HepG2 (cell line): Measurements from ENCODE around the gene NET1. TPM values are rescaled to one million over a fixed set of nuclear protein-coding genes. Genes with fewer than 3 reads are reported as not detected.
A peak's percentile ranks its signal among the peaks of the same experiment; 100 is the strongest.

ENCODE experiments used
- AKAP8 ChIP-seq: sonication (generic); formaldehyde crosslinking; IDR thresholded peaks from 2 replicates; pipeline ENCODE4 v1.5.1; 2020; ENCODE audit warnings: mild to moderate bottlenecking, missing genetic modification reagents
- ATRX ChIP-seq: sonication (generic); formaldehyde crosslinking; IDR thresholded peaks from 2 replicates; pipeline ENCODE4 v1.4.0; 2020; ENCODE audit warnings: missing genetic modification reagents, borderline replicate concordance
- IRX3 ChIP-seq: sonication (generic); formaldehyde crosslinking; IDR thresholded peaks from 2 replicates; pipeline ENCODE4 v1.8.1; 2023; ENCODE audit warnings: mild to moderate bottlenecking, low read depth, missing genetic modification reagents, borderline replicate concordance
- RARG ChIP-seq: sonication (generic); formaldehyde crosslinking; IDR thresholded peaks from 2 replicates; pipeline ENCODE4 v1.4.0; 2020; ENCODE audit warnings: low read depth, mild to moderate bottlenecking, missing genetic modification reagents
- REXO4 ChIP-seq: sonication (generic); formaldehyde crosslinking; IDR thresholded peaks from 2 replicates; pipeline ENCODE4 v1.8.0; 2022; ENCODE audit warnings: missing genetic modification reagents, mild to moderate bottlenecking, borderline replicate concordance
- SMYD3 ChIP-seq: sonication (generic); formaldehyde crosslinking; IDR thresholded peaks from 2 replicates; pipeline ENCODE4 v1.8.1; 2023; ENCODE audit warnings: mild to moderate bottlenecking, missing genetic modification reagents
- SNRNP70 ChIP-seq: fragments of 200-400 bp; formaldehyde crosslinking; IDR thresholded peaks from 2 replicates; pipeline ENCODE4 v1.6.1; 2017; ENCODE audit warnings: mild to moderate bottlenecking, low read depth, low read length, moderate library complexity
- SP2 ChIP-seq: sonication (generic); formaldehyde crosslinking; IDR thresholded peaks from 2 replicates; pipeline ENCODE4 v1.5.1; 2020; ENCODE audit warnings: mild to moderate bottlenecking, missing genetic modification reagents
- ZNF17 ChIP-seq: sonication (generic); formaldehyde crosslinking; IDR thresholded peaks from 2 replicates; pipeline ENCODE4 v1.5.0; 2020; ENCODE audit warnings: mild to moderate bottlenecking, missing genetic modification reagents
- ZNF264 ChIP-seq: sonication (generic); formaldehyde crosslinking; IDR thresholded peaks from 2 replicates; pipeline ENCODE4 v1.4.0; 2020; ENCODE audit warnings: missing genetic modification reagents
- ZNF33A ChIP-seq: sonication (generic); formaldehyde crosslinking; IDR thresholded peaks from 2 replicates; pipeline ENCODE4 v1.5.1; 2020; ENCODE audit warnings: missing genetic modification reagents, mild to moderate bottlenecking, moderate library complexity, borderline replicate concordance
- ZNF652 ChIP-seq: IDR thresholded peaks from 2 replicates; pipeline ENCODE4 v1.6.1; 2016; ENCODE audit warnings: low read depth, borderline replicate concordance
- ZSCAN22 ChIP-seq: sonication (generic); formaldehyde crosslinking; IDR thresholded peaks from 2 replicates; pipeline ENCODE4 v1.4.0; 2020; ENCODE audit warnings: mild to moderate bottlenecking, missing genetic modification reagents
- polyA plus RNA-seq, 8 experiments: library from polyadenylated mRNA; depleted of rRNA in 3 of 8; stranded (reverse) in 7 of 8; unstranded in 1 of 8; fragments of >200 nt; fragmentation: Illumina TruSeq in 4 of 8; extraction: Trizol in 4 of 8; gene quantifications; 2 replicates each; pipeline versions ENCODE4 v1.2.1 to v1.2.3, GENCODE V29; 2011 to 2016; ENCODE audit warnings: low read depth in 4 of 8, missing spikeins in 1 of 8, mixed read lengths in 1 of 8; ENCODE audit not compliant: insufficient read depth in 1 of 8
- total RNA-seq, 5 experiments: library from RNA; depleted of rRNA; stranded (reverse); fragments of >200 nt; fragmentation: Illumina TruSeq; extraction: Trizol; gene quantifications; 2 replicates each; pipeline ENCODE4 v1.2.3, GENCODE V29; 2016; ENCODE audit warnings: low read depth in 1 of 5
- TF ChIP-seq, protein P1 (sequence below), 2 experiments: sonication (generic) in 1 of 2; formaldehyde crosslinking in 1 of 2; IDR thresholded peaks; 2 replicates each; pipeline versions ENCODE4 v1.4.0 to v1.6.1; 2018 to 2020; ENCODE audit warnings: missing genetic modification reagents in 2 of 2, borderline replicate concordance in 1 of 2, low read depth in 1 of 2, mild to moderate bottlenecking in 1 of 2, missing biosample characterization in 1 of 2
- TF ChIP-seq, protein P2 (sequence below): sonication (generic); formaldehyde crosslinking; IDR thresholded peaks from 2 replicates; pipeline ENCODE4 v1.5.0; 2020; ENCODE audit warnings: missing genetic modification reagents
- TF ChIP-seq, protein P3 (sequence below): sonication (generic); formaldehyde crosslinking; conservative IDR thresholded peaks from 2 replicates; pipeline ENCODE4 v1.8.0; 2022; ENCODE audit warnings: missing genetic modification reagents
- TF ChIP-seq, protein P4 (sequence below), 2 experiments: sonication (generic) in 1 of 2; formaldehyde crosslinking in 1 of 2; IDR thresholded peaks; 2 replicates each; pipeline versions ENCODE4 v1.4.0 to v1.6.1; 2016 to 2020; ENCODE audit warnings: borderline replicate concordance in 1 of 2, low read depth in 1 of 2, mild to moderate bottlenecking in 1 of 2, missing genetic modification reagents in 1 of 2
- TF ChIP-seq, protein P5 (sequence below): sonication (generic); formaldehyde crosslinking; IDR thresholded peaks from 2 replicates; pipeline ENCODE4 v1.4.0; 2020; ENCODE audit warnings: missing genetic modification reagents, borderline replicate concordance

NET1 gene
- total and polyA plus RNA-seq, 2 of the 13 experiments (the other 11 are each of a cell fraction or from before 2014, with no cell fraction given): 48.1 to 65.8 TPM

DNA sequence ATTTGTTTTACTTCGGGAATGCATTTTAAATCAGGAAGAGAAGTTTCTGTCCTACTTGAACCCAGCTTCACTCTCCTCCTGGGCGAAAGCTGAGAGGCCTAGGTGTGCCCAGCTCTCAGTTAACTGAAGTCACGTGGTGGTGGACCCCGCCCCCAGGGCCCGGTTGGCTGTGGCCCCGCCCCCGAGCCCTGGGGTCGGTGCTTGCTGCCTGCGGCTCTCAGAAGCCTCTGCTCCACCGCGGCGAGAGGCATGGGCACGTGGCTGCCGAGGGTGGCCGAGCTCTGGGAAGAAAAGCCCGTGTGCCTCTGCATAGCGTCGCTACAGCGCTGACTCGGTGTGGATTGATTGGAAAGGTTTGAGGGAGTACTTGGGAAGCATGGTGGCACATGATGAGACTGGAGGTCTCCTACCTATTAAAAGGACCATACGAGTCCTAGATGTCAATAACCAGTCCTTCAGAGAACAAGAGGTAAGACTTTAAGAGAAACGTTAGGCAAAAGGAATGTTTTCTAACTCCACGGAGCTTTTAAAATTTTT is 34.1 kb downstream of the NET1 start (continued):
- TF ChIP-seq, protein P1, sequence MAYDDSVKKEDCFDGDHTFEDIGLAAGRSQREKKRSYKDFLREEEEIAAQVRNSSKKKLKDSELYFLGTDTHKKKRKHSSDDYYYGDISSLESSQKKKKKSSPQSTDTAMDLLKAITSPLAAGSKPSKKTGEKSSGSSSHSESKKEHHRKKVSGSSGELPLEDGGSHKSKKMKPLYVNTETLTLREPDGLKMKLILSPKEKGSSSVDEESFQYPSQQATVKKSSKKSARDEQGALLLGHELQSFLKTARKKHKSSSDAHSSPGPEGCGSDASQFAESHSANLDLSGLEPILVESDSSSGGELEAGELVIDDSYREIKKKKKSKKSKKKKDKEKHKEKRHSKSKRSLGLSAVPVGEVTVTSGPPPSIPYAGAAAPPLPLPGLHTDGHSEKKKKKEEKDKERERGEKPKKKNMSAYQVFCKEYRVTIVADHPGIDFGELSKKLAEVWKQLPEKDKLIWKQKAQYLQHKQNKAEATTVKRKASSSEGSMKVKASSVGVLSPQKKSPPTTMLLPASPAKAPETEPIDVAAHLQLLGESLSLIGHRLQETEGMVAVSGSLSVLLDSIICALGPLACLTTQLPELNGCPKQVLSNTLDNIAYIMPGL (CRISPR knock-in tag; IDR thresholded peaks at IDR 0.05; ENCODE audit: borderline replicate concordance in 1 of 2, low read depth in 1 of 2): peak; percentile 80 to 85
- TF ChIP-seq RARG (CRISPR knock-in tag) (0 out of 2 replicates have a peak, but pooled peaks have one; percentile 70), SMYD3 (CRISPR knock-in tag) (peak; percentile 93), ATRX (CRISPR knock-in tag) (0 out of 2 replicates have a peak, but pooled peaks have one; percentile 49), ZNF652 (no peak), AKAP8 (CRISPR knock-in tag) (no peak), SP2 (CRISPR knock-in tag) (no peak), ZNF33A (CRISPR knock-in tag) (no peak), ZNF17 (no peak), REXO4 (no peak), IRX3 (CRISPR knock-in tag) (peak; percentile 84; the same call in 1 of the 2 replicates), SNRNP70 (no peak), ZNF264 (CRISPR knock-in tag) (0 out of 2 replicates have a peak, but pooled peaks have one; percentile 43), ZSCAN22 (CRISPR knock-in tag) (no peak)
- TF ChIP-seq, protein P2, sequence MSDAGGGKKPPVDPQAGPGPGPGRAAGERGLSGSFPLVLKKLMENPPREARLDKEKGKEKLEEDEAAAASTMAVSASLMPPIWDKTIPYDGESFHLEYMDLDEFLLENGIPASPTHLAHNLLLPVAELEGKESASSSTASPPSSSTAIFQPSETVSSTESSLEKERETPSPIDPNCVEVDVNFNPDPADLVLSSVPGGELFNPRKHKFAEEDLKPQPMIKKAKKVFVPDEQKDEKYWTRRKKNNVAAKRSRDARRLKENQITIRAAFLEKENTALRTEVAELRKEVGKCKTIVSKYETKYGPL (CRISPR knock-in tag): no peak
- TF ChIP-seq, protein P3, sequence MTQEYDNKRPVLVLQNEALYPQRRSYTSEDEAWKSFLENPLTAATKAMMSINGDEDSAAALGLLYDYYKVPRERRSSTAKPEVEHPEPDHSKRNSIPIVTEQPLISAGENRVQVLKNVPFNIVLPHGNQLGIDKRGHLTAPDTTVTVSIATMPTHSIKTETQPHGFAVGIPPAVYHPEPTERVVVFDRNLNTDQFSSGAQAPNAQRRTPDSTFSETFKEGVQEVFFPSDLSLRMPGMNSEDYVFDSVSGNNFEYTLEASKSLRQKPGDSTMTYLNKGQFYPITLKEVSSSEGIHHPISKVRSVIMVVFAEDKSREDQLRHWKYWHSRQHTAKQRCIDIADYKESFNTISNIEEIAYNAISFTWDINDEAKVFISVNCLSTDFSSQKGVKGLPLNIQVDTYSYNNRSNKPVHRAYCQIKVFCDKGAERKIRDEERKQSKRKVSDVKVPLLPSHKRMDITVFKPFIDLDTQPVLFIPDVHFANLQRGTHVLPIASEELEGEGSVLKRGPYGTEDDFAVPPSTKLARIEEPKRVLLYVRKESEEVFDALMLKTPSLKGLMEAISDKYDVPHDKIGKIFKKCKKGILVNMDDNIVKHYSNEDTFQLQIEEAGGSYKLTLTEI (CRISPR knock-in tag): no peak
- TF ChIP-seq, protein P4, sequence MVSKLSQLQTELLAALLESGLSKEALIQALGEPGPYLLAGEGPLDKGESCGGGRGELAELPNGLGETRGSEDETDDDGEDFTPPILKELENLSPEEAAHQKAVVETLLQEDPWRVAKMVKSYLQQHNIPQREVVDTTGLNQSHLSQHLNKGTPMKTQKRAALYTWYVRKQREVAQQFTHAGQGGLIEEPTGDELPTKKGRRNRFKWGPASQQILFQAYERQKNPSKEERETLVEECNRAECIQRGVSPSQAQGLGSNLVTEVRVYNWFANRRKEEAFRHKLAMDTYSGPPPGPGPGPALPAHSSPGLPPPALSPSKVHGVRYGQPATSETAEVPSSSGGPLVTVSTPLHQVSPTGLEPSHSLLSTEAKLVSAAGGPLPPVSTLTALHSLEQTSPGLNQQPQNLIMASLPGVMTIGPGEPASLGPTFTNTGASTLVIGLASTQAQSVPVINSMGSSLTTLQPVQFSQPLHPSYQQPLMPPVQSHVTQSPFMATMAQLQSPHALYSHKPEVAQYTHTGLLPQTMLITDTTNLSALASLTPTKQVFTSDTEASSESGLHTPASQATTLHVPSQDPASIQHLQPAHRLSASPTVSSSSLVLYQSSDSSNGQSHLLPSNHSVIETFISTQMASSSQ (IDR thresholded peaks at IDR 0.05; ENCODE audit: low read depth): no peak
- TF ChIP-seq, protein P4 (CRISPR knock-in tag; IDR thresholded peaks at IDR 0.05; ENCODE audit: borderline replicate concordance): peak; percentile 77
- TF ChIP-seq, protein P5, sequence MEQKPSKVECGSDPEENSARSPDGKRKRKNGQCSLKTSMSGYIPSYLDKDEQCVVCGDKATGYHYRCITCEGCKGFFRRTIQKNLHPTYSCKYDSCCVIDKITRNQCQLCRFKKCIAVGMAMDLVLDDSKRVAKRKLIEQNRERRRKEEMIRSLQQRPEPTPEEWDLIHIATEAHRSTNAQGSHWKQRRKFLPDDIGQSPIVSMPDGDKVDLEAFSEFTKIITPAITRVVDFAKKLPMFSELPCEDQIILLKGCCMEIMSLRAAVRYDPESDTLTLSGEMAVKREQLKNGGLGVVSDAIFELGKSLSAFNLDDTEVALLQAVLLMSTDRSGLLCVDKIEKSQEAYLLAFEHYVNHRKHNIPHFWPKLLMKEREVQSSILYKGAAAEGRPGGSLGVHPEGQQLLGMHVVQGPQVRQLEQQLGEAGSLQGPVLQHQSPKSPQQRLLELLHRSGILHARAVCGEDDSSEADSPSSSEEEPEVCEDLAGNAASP (CRISPR knock-in tag): peak; percentile 81
